NT2/D1 (cell line): ENCODE results near the gene DNAH1.
"Not testable (repeated sequence)": the region's sequence is repeated elsewhere in the genome, so short reads cannot be mapped to it uniquely, and the experiment has no call there.

Experiments used
- SUZ12 ChIP-seq: IDR thresholded peaks from 2 replicates; pipeline ENCODE4 v1.6.1; 2011; ENCODE audit not compliant: insufficient read length, insufficient read depth; ENCODE audit errors: extremely low read depth
- YY1 ChIP-seq: IDR thresholded peaks from 2 replicates; pipeline ENCODE4 v1.6.1; 2011; ENCODE audit not compliant: insufficient read length, insufficient read depth
- ZNF274 ChIP-seq: IDR thresholded peaks from 2 replicates; pipeline ENCODE4 v1.6.1; 2011; ENCODE audit warnings: mild to moderate bottlenecking, low read depth, low read length

DNA sequence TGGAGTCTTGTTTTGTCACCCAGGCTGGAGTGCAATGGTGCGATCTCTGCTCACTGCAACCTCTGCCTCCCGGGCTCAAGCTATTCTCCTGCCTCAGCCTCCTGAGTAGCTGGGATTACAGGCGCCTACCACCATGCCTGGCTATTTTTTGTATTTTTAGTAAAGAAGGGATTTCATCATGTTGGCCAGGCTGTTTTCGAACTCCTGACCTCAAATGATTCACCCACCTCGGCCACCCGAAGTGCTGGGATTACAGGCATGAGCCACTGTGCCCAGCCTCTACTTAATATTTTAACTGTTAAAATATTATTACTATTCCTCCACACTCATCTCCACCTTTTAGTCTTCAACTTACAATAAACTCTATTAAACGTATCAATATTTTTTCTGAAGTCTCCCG, 22.0 kb downstream of the DNAH1 start:
- not testable (repeated sequence) for TF ChIP-seq YY1, SUZ12, ZNF274
